B cell (primary cell): ENCODE measurements around the gene PPP1R27. TPM values are rescaled to one million over a fixed set of nuclear protein-coding genes. Genes with fewer than 3 reads are reported as not detected.

Experiments used
- ATAC-seq: fragments of 200-7000 bp; cut with Tn5 transposase; one replicate; pipeline ENCODE4 v1.10.0; 2021; ENCODE audit warnings: low read depth, mild to moderate bottlenecking, moderate number of reproducible peaks, moderate library complexity
- CTCF ChIA-PET: fragments of 350-600 bp; sonication (Branson Sonifier 250); formaldehyde crosslinking; loops from one replicate; lab custom pipeline; 2021; ENCODE audit warnings: antibody characterized with exemption, inconsistent platforms; lab: Charles Lee
- POLR2A ChIA-PET: fragments of 350-600 bp; sonication (Branson Sonifier 250); formaldehyde crosslinking; loops from one replicate; lab custom pipeline; 2021; ENCODE audit warnings: antibody characterized with exemption; lab: Charles Lee
- DNase-seq: peaks from one replicate; pipeline ENCODE4 v3.0.0; 2013
- H2AFZ ChIP-seq: 2 replicates; pipeline ENCODE4 v1.6.1; 2012; ENCODE audit warnings: mild to moderate bottlenecking, low read depth, low read length; ENCODE audit not compliant: insufficient read depth, poor library complexity, severe bottlenecking
- H3K27ac ChIP-seq, 2 donors: 1 replicate in 1 of 2; 2 replicates in 1 of 2; pipeline ENCODE4 v1.5.1; 2012 to 2013; ENCODE audit warnings: low read length in 2 of 2, mild to moderate bottlenecking in 2 of 2, moderate library complexity in 1 of 2
- H3K27me3 ChIP-seq, 4 experiments: fragments of 200-600 bp in 1 of 4; sonication (generic) in 1 of 4; replicated peaks in 1 of 4; 1 replicate in 2 of 4; 2 replicates in 2 of 4; pipeline versions ENCODE4 v1.6.1 to v1.7.0; 2013 to 2016; ENCODE audit warnings: low read length in 3 of 4, mild to moderate bottlenecking in 2 of 4, mixed read lengths in 1 of 4, moderate library complexity in 1 of 4; ENCODE audit not compliant: insufficient read depth in 4 of 4, control insufficient read depth in 3 of 4; ENCODE audit errors: control extremely low read depth in 1 of 4
- H3K36me3 ChIP-seq, 2 experiments: replicated peaks in 1 of 2; 1 replicate in 1 of 2; 2 replicates in 1 of 2; pipeline versions ENCODE4 v1.6.1 to v1.7.1; 2013; ENCODE audit warnings: low read length in 1 of 2; ENCODE audit not compliant: insufficient read depth in 2 of 2, control insufficient read depth in 1 of 2; ENCODE audit errors: control extremely low read depth in 1 of 2, extremely low read depth in 1 of 2
- H3K4me1 ChIP-seq, 2 donors: fragments of 200-600 bp in 1 of 2; sonication (generic) in 1 of 2; 1 replicate in 1 of 2; 2 replicates in 1 of 2; pipeline versions ENCODE4 v1.5.1 to v1.6.1; 2013 to 2017; ENCODE audit warnings: low read length in 2 of 2; ENCODE audit not compliant: control insufficient read depth in 2 of 2, insufficient read depth in 2 of 2
- H3K4me2 ChIP-seq: replicated peaks from 2 replicates; pipeline ENCODE3; 2012; ENCODE audit warnings: mild to moderate bottlenecking, low read depth, low read length; ENCODE audit not compliant: poor library complexity, severe bottlenecking
- H3K4me3 ChIP-seq, 5 experiments: fragments of 200-600 bp in 1 of 5; sonication (generic) in 1 of 5; 1 replicate in 3 of 5; 2 replicates in 2 of 5; pipeline versions ENCODE4 v1.5.1 to v1.7.0; 2011 to 2016; ENCODE audit warnings: low read length in 4 of 5, mild to moderate bottlenecking in 4 of 5, low read depth in 2 of 5, control low read depth in 1 of 5, moderate library complexity in 1 of 5; ENCODE audit not compliant: insufficient read depth in 1 of 5; ENCODE audit errors: control extremely low read depth in 1 of 5, extremely low read depth in 1 of 5
- H3K79me2 ChIP-seq: fragments of 200-600 bp; sonication (generic); one replicate; pipeline ENCODE4 v1.6.0; 2016; ENCODE audit warnings: low read length; ENCODE audit not compliant: control insufficient read depth, insufficient read depth
- H3K9ac ChIP-seq: fragments of 200-600 bp; sonication (generic); 2 replicates; pipeline ENCODE4 v1.6.1; 2017; ENCODE audit warnings: mild to moderate bottlenecking, low read length, moderate library complexity
- H3K9me3 ChIP-seq, 3 donors: one replicate each; pipeline versions ENCODE4 v1.6.1 to v1.7.1; 2013; ENCODE audit warnings: low read length in 2 of 3; ENCODE audit not compliant: control insufficient read depth in 2 of 3, insufficient read depth in 1 of 3; ENCODE audit errors: control extremely low read depth in 1 of 3
- H4K20me1 ChIP-seq: 2 replicates; pipeline ENCODE4 v1.6.0; 2012; ENCODE audit warnings: mild to moderate bottlenecking, low read length; ENCODE audit not compliant: insufficient read depth, control insufficient read depth, poor library complexity, severe bottlenecking
- H3K27ac Mint-ChIP-seq: one replicate; pipeline ENCODE4 v1.8.0; 2021; ENCODE audit warnings: mixed read lengths
- H3K27me3 Mint-ChIP-seq: one replicate; pipeline ENCODE4 v1.8.0; 2021; ENCODE audit warnings: mixed read lengths
- H3K4me1 Mint-ChIP-seq: one replicate; pipeline ENCODE4 v1.8.0; 2021; ENCODE audit warnings: mixed read lengths
- H3K4me3 Mint-ChIP-seq: one replicate; pipeline ENCODE4 v1.8.0; 2021; ENCODE audit warnings: mixed read lengths
- H3K9me3 Mint-ChIP-seq: one replicate; pipeline ENCODE4 v1.8.0; 2022; ENCODE audit warnings: mixed read lengths; ENCODE audit not compliant: insufficient read depth
- CTCF ChIP-seq: fragments of 200-600 bp; IDR thresholded peaks from one replicate; pipeline ENCODE4 v1.8.0; 2022; ENCODE audit warnings: antibody characterized with exemption, mild to moderate bottlenecking
- EZH2 ChIP-seq: IDR thresholded peaks from 2 replicates; pipeline ENCODE4 v1.6.1; 2012; ENCODE audit warnings: borderline replicate concordance, low read depth, mild to moderate bottlenecking, moderate library complexity, low read length; ENCODE audit not compliant: insufficient read depth, poor library complexity, severe bottlenecking
- WGBS: methylation state at CpG from one replicate; pipeline ENCODE4 v1.1.5; 2013; ENCODE audit warnings: missing lambda C conversion rate; ENCODE audit not compliant: insufficient coverage; 5-methylcytosine and 5-hydroxymethylcytosine counted together
- intact Hi-C: fragments of 100-400 bp; cut with micrococcal nuclease; formaldehyde crosslinking; loops from one replicate; pipeline ENCODE4 v1.10.0; 2022
- polyA plus RNA-seq: library from polyadenylated mRNA; depleted of rRNA; stranded (reverse); fragments of >200 nt; gene quantifications from 2 replicates; pipeline ENCODE4 v1.2.3, GENCODE V29; 2012
- total RNA-seq, 2 donors: library from RNA; stranded (reverse); fragments of 120-200 nt in 1 of 2; gene quantifications; 1 replicate in 1 of 2; 2 replicates in 1 of 2; pipeline versions ENCODE4 v1.2.3 to v1.2.4, GENCODE V29; 2013 to 2022

Gene PPP1R27
- total and polyA plus RNA-seq, 2 donors (not counting 1 experiment from before 2014, with no cell fraction given): not detected

DNA sequence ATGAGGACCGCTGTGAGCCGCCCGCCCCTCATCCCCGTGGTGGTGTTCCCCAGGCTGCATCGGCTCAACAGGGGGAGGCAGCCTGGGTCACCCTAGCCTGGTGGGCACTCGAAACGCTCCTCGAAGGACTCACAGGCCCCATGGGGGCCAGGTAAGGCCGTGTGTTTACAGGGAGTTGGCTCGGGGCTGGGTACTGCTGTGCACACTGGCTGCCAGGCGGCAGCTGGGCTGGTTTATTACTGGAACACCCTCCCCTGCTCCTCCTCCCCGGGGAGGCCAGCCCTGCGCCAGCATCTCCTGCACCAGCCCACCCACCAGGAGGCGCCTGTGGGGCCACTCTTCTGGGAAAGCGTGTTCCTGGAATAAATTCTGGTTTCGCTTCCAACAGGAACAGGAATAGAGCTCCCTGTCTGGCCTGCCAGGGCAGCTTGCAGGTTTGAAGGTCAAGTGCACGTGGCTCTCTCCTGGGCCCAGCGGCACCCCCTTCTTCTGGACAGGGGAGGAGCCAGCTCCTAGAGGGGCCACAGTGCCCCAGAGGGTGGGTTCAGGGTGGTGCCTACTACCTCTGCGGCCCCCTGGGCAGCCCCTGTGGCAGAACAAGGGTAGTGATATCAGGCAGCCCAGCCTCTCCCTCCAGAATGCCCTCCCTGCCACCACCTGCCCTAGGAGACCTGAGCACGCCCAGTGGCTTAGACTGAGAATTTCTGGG, 13.1 kb downstream of the PPP1R27 start:
- Histone ChIP-seq H2AFZ (no peak overlapping the region), H3K9me3 (no peaks in the 10 kb centered on the region), H3K36me3 (peaks cover 0 to 12% of the 10 kb centered on the region in 2 experiments), H3K27ac (no peak overlapping the region), H3K4me3 (no peak overlapping the region), H3K9ac (no peak overlapping the region), H3K79me2 (peaks cover 10% of the 10 kb centered on the region), H3K4me1 (no peaks in the 10 kb centered on the region), H4K20me1 (peaks cover 27% of the 10 kb centered on the region), H3K4me2 (no peak overlapping the region), H3K27me3 (no peaks in the 10 kb centered on the region)
- H3K9me3 Mint-ChIP-seq: no peaks in the 10 kb centered on the region
- H3K4me1 Mint-ChIP-seq: peaks cover 4% of the 10 kb centered on the region
- ATAC-seq (no peak), DNase-seq (no peak)
- H3K27ac Mint-ChIP-seq: no peak overlapping the region
- intact Hi-C loops: no loop called here
- ChIA-PET POLR2A (no interaction called here), CTCF (no interaction called here)
- peaks cover 8% of the 10 kb centered on the region for H3K27me3 Mint-ChIP-seq
- H3K4me3 Mint-ChIP-seq: no peak overlapping the region
- TF ChIP-seq EZH2: no peak
- TF ChIP-seq CTCF: no peak
- WGBS: 82% methylated on average over 20 of the region's 20 CpGs

DNA sequence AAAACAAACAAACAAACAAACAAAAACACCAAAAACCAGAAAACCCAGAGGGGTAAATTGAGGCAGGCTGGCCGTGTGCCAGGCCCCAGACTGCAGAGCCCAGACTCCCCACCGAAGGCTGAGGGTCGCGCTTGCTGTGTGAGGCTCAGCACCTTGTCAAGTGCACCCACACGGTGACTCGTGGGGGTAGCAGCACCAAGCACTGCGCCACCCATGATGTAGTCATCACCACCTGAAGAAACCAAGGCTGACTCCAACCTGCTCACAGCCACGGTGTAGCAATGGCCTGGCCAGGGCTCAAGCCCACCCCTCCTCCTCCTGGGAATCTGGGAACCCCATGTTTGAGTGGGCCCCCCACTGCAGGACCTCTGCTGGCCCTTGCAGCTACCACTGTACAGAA, 13.7 kb downstream of the PPP1R27 start:
- peaks cover 8% of the 10 kb centered on the region for H3K79me2 ChIP-seq
- intact Hi-C loops: no loop called here
- H3K4me1 ChIP-seq: no peaks in the 10 kb centered on the region
- H3K27me3 ChIP-seq: no peaks in the 10 kb centered on the region
- H3K27ac ChIP-seq: no peak overlapping the region
- Mint-ChIP-seq H3K9me3 (no peaks in the 10 kb centered on the region), H3K4me3 (no peak overlapping the region), H3K27ac (no peak overlapping the region), H3K27me3 (peaks cover 11% of the 10 kb centered on the region), H3K4me1 (peaks cover 3% of the 10 kb centered on the region)
- H3K4me3 ChIP-seq: no peak overlapping the region
- no peaks in the 10 kb centered on the region for H3K9me3 ChIP-seq
- H3K36me3 ChIP-seq: peaks cover 0 to 12% of the 10 kb centered on the region in 2 experiments
- no peak for ATAC-seq
- H3K9ac ChIP-seq: no peak overlapping the region
- TF ChIP-seq CTCF (no peak), EZH2 (no peak)
- DNase-seq: no peak
- peaks cover 25% of the 10 kb centered on the region for H4K20me1 ChIP-seq
- H2AFZ ChIP-seq: no peak overlapping the region
- 92% methylated on average over 8 of the region's 8 CpGs for WGBS
- H3K4me2 ChIP-seq: no peak overlapping the region
- ChIA-PET CTCF (no interaction called here), POLR2A (no interaction called here)
